H9 (cell line): Measurements from ENCODE around the gene ZNF253. TPM values are rescaled to one million over a fixed set of nuclear protein-coding genes. Genes with fewer than 3 reads are reported as not detected.

Source experiments
- DNase-seq: peaks from one replicate; pipeline ENCODE4 v3.0.0-alpha.2; 2017
- H2AFZ ChIP-seq: one replicate; pipeline ENCODE4 v1.6.1; 2013; ENCODE audit warnings: mild to moderate bottlenecking, low read length, control low read depth, moderate library complexity
- H2AK5ac ChIP-seq: 2 replicates; pipeline ENCODE4 v1.6.1; 2013; ENCODE audit warnings: low read length, control low read depth, mixed read lengths; ENCODE audit not compliant: insufficient read length
- H2BK120ac ChIP-seq: one replicate; pipeline ENCODE4 v1.6.1; 2013; ENCODE audit warnings: low read depth, mild to moderate bottlenecking, low read length, control low read depth, inconsistent platforms; ENCODE audit not compliant: poor library complexity, severe bottlenecking
- H2BK12ac ChIP-seq: 2 replicates; pipeline ENCODE4 v1.6.1; 2013; ENCODE audit warnings: low read length, control low read depth, mixed read lengths, low read depth; ENCODE audit not compliant: insufficient read length
- H2BK15ac ChIP-seq: 2 replicates; pipeline ENCODE4 v1.6.1; 2013; ENCODE audit warnings: low read depth, low read length, control low read depth
- H2BK20ac ChIP-seq: one replicate; pipeline ENCODE4 v1.6.1; 2013; ENCODE audit warnings: low read depth, mild to moderate bottlenecking, low read length, control low read depth, inconsistent platforms; ENCODE audit not compliant: poor library complexity, severe bottlenecking
- H2BK5ac ChIP-seq: 2 replicates; pipeline ENCODE4 v1.6.1; 2013; ENCODE audit warnings: low read length, control low read depth, mixed read lengths; ENCODE audit not compliant: insufficient read length
- H3K14ac ChIP-seq: 2 replicates; pipeline ENCODE4 v1.6.1; 2013; ENCODE audit warnings: low read length, control low read depth; ENCODE audit not compliant: insufficient read depth
- H3K18ac ChIP-seq: 2 replicates; pipeline ENCODE4 v1.6.1; 2013; ENCODE audit warnings: low read depth, mild to moderate bottlenecking, mixed read lengths, low read length, control low read depth; ENCODE audit not compliant: insufficient read length
- H3K23ac ChIP-seq: 2 replicates; pipeline ENCODE4 v1.6.1; 2013; ENCODE audit warnings: low read length, control low read depth, mixed read lengths, low read depth; ENCODE audit not compliant: insufficient read length
- H3K23me2 ChIP-seq: 2 replicates; pipeline ENCODE4 v1.6.1; 2013; ENCODE audit warnings: low read depth, mild to moderate bottlenecking, mixed read lengths, low read length, control low read depth; ENCODE audit not compliant: insufficient read length, poor library complexity, severe bottlenecking
- H3K27ac ChIP-seq: 2 replicates; pipeline ENCODE4 v1.5.1; 2013; ENCODE audit warnings: low read length, control low read depth, mixed read lengths, low read depth; ENCODE audit not compliant: insufficient read length
- H3K27me3 ChIP-seq: 2 replicates; pipeline ENCODE4 v1.6.1; 2013; ENCODE audit warnings: low read length, control low read depth, inconsistent platforms; ENCODE audit not compliant: insufficient read depth
- H3K4ac ChIP-seq: 2 replicates; pipeline ENCODE4 v1.6.1; 2013; ENCODE audit warnings: low read depth, mild to moderate bottlenecking, control low read depth, inconsistent platforms, low read length, moderate library complexity
- H3K4me1 ChIP-seq: 2 replicates; pipeline ENCODE4 v1.6.1; 2013; ENCODE audit warnings: low read length, control low read depth, inconsistent platforms; ENCODE audit not compliant: insufficient read depth
- H3K4me2 ChIP-seq: 2 replicates; pipeline ENCODE4 v1.6.1; 2013; ENCODE audit warnings: low read length, control low read depth, mixed read lengths; ENCODE audit not compliant: insufficient read length, insufficient read depth
- H3K56ac ChIP-seq: 2 replicates; pipeline ENCODE4 v1.6.1; 2013; ENCODE audit warnings: low read depth, mild to moderate bottlenecking, mixed read lengths, low read length, control low read depth; ENCODE audit not compliant: insufficient read length
- H3K79me1 ChIP-seq: 2 replicates; pipeline ENCODE4 v1.6.1; 2013; ENCODE audit warnings: low read depth, mild to moderate bottlenecking, moderate library complexity, low read length, control low read depth, inconsistent platforms; ENCODE audit not compliant: insufficient read depth, poor library complexity, severe bottlenecking
- H3K79me2 ChIP-seq: 2 replicates; pipeline ENCODE4 v1.6.1; 2013; ENCODE audit warnings: low read length, control low read depth, inconsistent platforms; ENCODE audit not compliant: insufficient read depth
- H3K9ac ChIP-seq: 2 replicates; pipeline ENCODE4 v1.6.1; 2013; ENCODE audit warnings: low read length, control low read depth, mixed read lengths; ENCODE audit not compliant: insufficient read length; ENCODE audit errors: extremely low read depth
- H3K9me3 ChIP-seq: one replicate; pipeline ENCODE4 v1.6.1; 2013; ENCODE audit warnings: low read depth, low read length, inconsistent platforms; ENCODE audit not compliant: control insufficient read depth
- H3T11ph ChIP-seq: one replicate; pipeline ENCODE4 v1.6.1; 2013; ENCODE audit warnings: mild to moderate bottlenecking, low read length, control low read depth, inconsistent platforms
- H4K20me1 ChIP-seq: one replicate; pipeline ENCODE4 v1.6.1; 2013; ENCODE audit not compliant: control insufficient read depth, insufficient read length, insufficient read depth
- H4K5ac ChIP-seq: 2 replicates; pipeline ENCODE4 v1.6.1; 2013; ENCODE audit warnings: low read depth, mild to moderate bottlenecking, mixed read lengths, low read length, control low read depth; ENCODE audit not compliant: insufficient read length
- H4K8ac ChIP-seq: replicated peaks from 2 replicates; pipeline ENCODE4 v1.6.1; 2013; ENCODE audit warnings: low read length, control low read depth, mixed read lengths, low read depth; ENCODE audit not compliant: insufficient read length
- H4K91ac ChIP-seq: 2 replicates; pipeline ENCODE4 v1.6.1; 2013; ENCODE audit warnings: low read depth, mild to moderate bottlenecking, moderate library complexity, mixed read lengths, low read length, control low read depth; ENCODE audit not compliant: insufficient read length
- H3K27ac Mint-ChIP-seq, 3 experiments: 2 replicates in 2 of 3; 3 replicates in 1 of 3; pipeline ENCODE4 v1.8.0; 2020 to 2021; ENCODE audit warnings: mixed read lengths in 3 of 3, mild to moderate bottlenecking in 1 of 3, moderate library complexity in 1 of 3
- H3K27me3 Mint-ChIP-seq: 2 replicates; pipeline ENCODE4 v1.8.0; 2021; ENCODE audit warnings: low read depth, mild to moderate bottlenecking, moderate library complexity, mixed read lengths
- H3K36me3 Mint-ChIP-seq, 3 experiments: 2 replicates in 2 of 3; 3 replicates in 1 of 3; pipeline ENCODE4 v1.8.0; 2020 to 2021; ENCODE audit warnings: low read depth in 3 of 3, mixed read lengths in 3 of 3; ENCODE audit not compliant: insufficient read depth in 1 of 3
- H3K4me1 Mint-ChIP-seq, 2 experiments: 2 replicates each; pipeline ENCODE4 v1.8.0; 2020; ENCODE audit warnings: mixed read lengths in 2 of 2
- H3K4me3 Mint-ChIP-seq, 2 experiments: 2 replicates in 1 of 2; 3 replicates in 1 of 2; pipeline ENCODE4 v1.8.0; 2020 to 2021; ENCODE audit warnings: mild to moderate bottlenecking in 2 of 2, mixed read lengths in 2 of 2, moderate library complexity in 1 of 2
- H3K9me3 Mint-ChIP-seq, 2 experiments: 2 replicates in 1 of 2; 3 replicates in 1 of 2; pipeline ENCODE4 v1.8.0; 2020; ENCODE audit warnings: mild to moderate bottlenecking in 2 of 2, mixed read lengths in 2 of 2, moderate library complexity in 1 of 2
- CTCF ChIP-seq: fragments of 200-600 bp; sonication (generic); conservative IDR thresholded peaks from 3 replicates; pipeline ENCODE4 v1.8.0; 2021; ENCODE audit warnings: antibody characterized with exemption, mild to moderate bottlenecking
- WGBS: extraction: QIAGEN DNeasy Blood & Tissue Kit; methylation state at CpG from one replicate; pipeline ENCODE4 v1.1.7; 2013; ENCODE audit warnings: missing lambda C conversion rate, low lambda C conversion rate, mixed read lengths; ENCODE audit not compliant: insufficient read length; ENCODE audit errors: extremely low coverage; 5-methylcytosine and 5-hydroxymethylcytosine counted together
- total RNA-seq: library from RNA; stranded (reverse); gene quantifications from 2 replicates; pipeline ENCODE4 v1.2.1, GENCODE V29; 2021

Gene ZNF253
- total RNA-seq, 1 experiment from 2014 or later = 51.0 TPM

- no peaks in the 10 kb centered on the region for H4K20me1 ChIP-seq
- H3K56ac ChIP-seq = no peak overlapping the region
- peaks cover 27% of the 10 kb centered on the region for H3K9me3 ChIP-seq
- no peak overlapping the region for H2BK15ac ChIP-seq
- H3K27ac Mint-ChIP-seq = no peak overlapping the region
- no peak overlapping the region for H3K4me3 Mint-ChIP-seq
- H3K36me3 Mint-ChIP-seq = peaks cover 22 to 33% (median 24%) of the 10 kb centered on the region in 3 experiments
- no peak overlapping the region for H3K4me2 ChIP-seq
- WGBS = no CpG with 5 or more reads among the region's 2 CpGs
- H3T11ph ChIP-seq = no peak overlapping the region
- H2BK20ac ChIP-seq = no peak overlapping the region
- H3K23ac ChIP-seq = no peak overlapping the region
- H3K4me1 Mint-ChIP-seq = peaks cover 1 to 4% of the 10 kb centered on the region in 2 experiments; a peak in 3 of 4 replicates
- no peak overlapping the region for H3K4ac ChIP-seq
- H3K9ac ChIP-seq = no peak overlapping the region
- H2AK5ac ChIP-seq = no peak overlapping the region
- H4K5ac ChIP-seq = no peak overlapping the region
- H2BK5ac ChIP-seq = no peak overlapping the region
- no peak overlapping the region for H4K8ac ChIP-seq
- H3K27me3 ChIP-seq = no peaks in the 10 kb centered on the region
- no peak overlapping the region for H4K91ac ChIP-seq
- H3K79me2 ChIP-seq = no peaks in the 10 kb centered on the region
- no peaks in the 10 kb centered on the region for H3K23me2 ChIP-seq
- peaks cover 50 to 66% of the 10 kb centered on the region in 2 experiments for H3K9me3 Mint-ChIP-seq
- H3K27ac ChIP-seq = no peak overlapping the region
- H2BK12ac ChIP-seq = no peak overlapping the region
- H3K4me1 ChIP-seq = no peaks in the 10 kb centered on the region
- H3K18ac ChIP-seq = no peak overlapping the region
- H3K79me1 ChIP-seq = no peaks in the 10 kb centered on the region
- H2BK120ac ChIP-seq = no peak overlapping the region
- 0 out of 2 replicates have a peak, but pooled peaks cover 7% of the 10 kb centered on the region for H3K27me3 Mint-ChIP-seq
- no peak for DNase-seq
- H2AFZ ChIP-seq = no peak overlapping the region
- no peak overlapping the region for H3K14ac ChIP-seq
- no peak for TF ChIP-seq CTCF
These were observed 72.8 kb downstream of the ZNF253 start for GRCh38 chr19:19938449-19938848.
